ENCODE data around the gene TRIM48. TPM values are rescaled to one million over a fixed set of nuclear protein-coding genes. Genes with fewer than 3 reads are reported as not detected.
"Not testable (repeated sequence)": the region's sequence is repeated elsewhere in the genome, so short reads cannot be mapped to it uniquely, and the experiment has no call there.

The TRIM48 gene, protein sequence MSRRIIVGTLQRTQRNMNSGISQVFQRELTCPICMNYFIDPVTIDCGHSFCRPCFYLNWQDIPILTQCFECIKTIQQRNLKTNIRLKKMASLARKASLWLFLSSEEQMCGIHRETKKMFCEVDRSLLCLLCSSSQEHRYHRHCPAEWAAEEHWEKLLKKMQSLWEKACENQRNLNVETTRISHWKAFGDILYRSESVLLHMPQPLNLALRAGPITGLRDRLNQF
- total RNA-seq, result not detected

DNA sequence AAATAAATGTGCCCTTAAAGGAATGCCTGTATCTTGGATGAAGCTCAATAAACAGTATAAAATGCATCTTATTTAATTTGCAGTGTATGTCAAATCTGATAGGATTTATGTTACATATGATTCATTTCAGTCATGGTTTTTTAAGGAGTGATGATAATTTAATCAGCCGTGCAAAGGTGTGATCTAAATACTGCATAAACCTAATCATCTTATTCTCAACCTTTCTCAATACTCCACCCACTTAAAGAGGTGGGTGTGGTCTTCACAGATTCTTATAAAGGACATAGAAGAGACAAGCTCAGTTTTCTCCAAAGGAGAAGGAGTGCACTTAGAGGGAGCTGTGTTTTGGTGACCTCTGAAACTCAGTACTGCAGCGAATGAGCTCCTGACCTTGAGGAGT, at the start of gene TRIM48:
Gene TRIM48, plus strand, starts transcription at position 301 of the 400 bp plus-strand sequence. CDS start 113 bp downstream, outside the sequence.
- not testable (repeated sequence) for DNase-seq (ENCODE audit: low spot score)

DNA sequence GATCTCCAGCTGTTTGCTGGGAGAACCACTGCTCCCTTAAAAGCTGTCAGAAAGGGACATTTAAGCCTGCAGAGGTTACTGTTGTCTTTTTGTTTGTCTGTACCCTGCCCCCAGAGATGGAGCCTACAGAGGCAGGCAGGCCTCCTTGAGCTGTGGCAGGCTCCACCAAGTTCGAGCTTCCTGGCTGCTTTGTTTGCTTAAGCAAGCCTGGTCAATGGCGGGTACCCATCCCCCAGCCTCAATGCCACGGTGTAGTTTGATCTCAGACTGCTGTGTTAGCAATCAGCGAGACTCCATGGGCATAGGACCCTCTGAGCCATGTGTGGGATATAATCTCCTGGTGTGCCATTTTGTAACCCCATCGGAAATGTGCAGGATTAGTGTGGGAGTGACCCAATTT, 23.6 kb upstream of the TRIM48 start:
- not testable (repeated sequence) for DNase-seq (ENCODE audit: low spot score)

GRCh38 chr11:55263081-55263480, 1.1 kb downstream of the TRIM48 start:
- no peak for DNase-seq (ENCODE audit: low spot score)

Other genes starting within 250 kb of the TRIM48 start
- gene OR4A16, start 81.0 kb downstream of the TRIM48 start, total RNA-seq, result not detected
- not detected for gene OR4A15, start 105.8 kb downstream of the TRIM48 start, total RNA-seq